GM04503 (cell line): Measurements from ENCODE around the gene NDUFS5.
"Not testable (repeated sequence)": the region's sequence is repeated elsewhere in the genome, so short reads cannot be mapped to it uniquely, and the experiment has no call there.

ENCODE experiments used
- DNase-seq: peaks from one replicate; pipeline ENCODE4 v3.0.0-alpha.2; 2012; ENCODE audit warnings: low read depth

Gene NDUFS5

GRCh38 chr1:39016604-39017171, 9.5 kb upstream of the NDUFS5 start:
- no peak for DNase-seq

- DNase-seq = no peak
Measured at GRCh38 chr1:39017266-39017665, 8.9 kb upstream of the NDUFS5 start.

GRCh38 chr1:39020494-39020893, 5.7 kb upstream of the NDUFS5 start:
- DNase-seq = not testable (repeated sequence)

GRCh38 chr1:39021426-39021825, 4.7 kb upstream of the NDUFS5 start:
- DNase-seq = no peak

GRCh38 chr1:39023140-39023539, 3.0 kb upstream of the NDUFS5 start:
- DNase-seq = no peak

GRCh38 chr1:39026866-39027507, 837 bp downstream of the NDUFS5 start:
- no peak for DNase-seq

- no peak for DNase-seq
Measured at GRCh38 chr1:39034114-39034654, 8.0 kb downstream of the NDUFS5 start.

GRCh38 chr1:39036678-39037077, 10.5 kb downstream of the NDUFS5 start:
- no peak for DNase-seq

- DNase-seq = no peak
Measured at GRCh38 chr1:39043513-39043912, 17.4 kb downstream of the NDUFS5 start.

GRCh38 chr1:39044762-39045161, 18.6 kb downstream of the NDUFS5 start:
- no peak for DNase-seq

- DNase-seq = no peak
Measured at GRCh38 chr1:39045231-39045630, 19.1 kb downstream of the NDUFS5 start.

GRCh38 chr1:39046613-39047210, 20.6 kb downstream of the NDUFS5 start:
- no peak for DNase-seq

GRCh38 chr1:39047374-39048229, 21.5 kb downstream of the NDUFS5 start:
- DNase-seq = peak; percentile 46

- no peak for DNase-seq
Measured at GRCh38 chr1:39048745-39049370, 22.7 kb downstream of the NDUFS5 start.

- no peak for DNase-seq
Measured at GRCh38 chr1:39050001-39050400, 23.9 kb downstream of the NDUFS5 start.

- DNase-seq = not testable (repeated sequence)
Measured at GRCh38 chr1:39051193-39051850, 25.2 kb downstream of the NDUFS5 start.

- no peak for DNase-seq
Measured at GRCh38 chr1:39051956-39052355, 25.8 kb downstream of the NDUFS5 start.

- DNase-seq = not testable (repeated sequence)
Measured at GRCh38 chr1:39055213-39055710, 29.1 kb downstream of the NDUFS5 start.

- not testable (repeated sequence) for DNase-seq
Measured at GRCh38 chr1:39061516-39061915, 35.4 kb downstream of the NDUFS5 start.

- DNase-seq = no peak
Measured at GRCh38 chr1:39061951-39062350, 35.8 kb downstream of the NDUFS5 start.

GRCh38 chr1:39063191-39063590, 37.0 kb downstream of the NDUFS5 start:
- no peak for DNase-seq
